ENCODE results near the gene TMEM54.

GRCh38 chr1:32869923-32870614 lies 31.1 kb downstream of the TMEM54 start:
- TF ChIP-seq CTCF (IDR thresholded peaks at IDR 0.05) (no peak), POLR2A (IDR thresholded peaks at IDR 0.05) (no peak)

Measured in lower leg skin (tissue), 3 donors.